ENCODE measurements around the gene FAM222B.

DNA sequence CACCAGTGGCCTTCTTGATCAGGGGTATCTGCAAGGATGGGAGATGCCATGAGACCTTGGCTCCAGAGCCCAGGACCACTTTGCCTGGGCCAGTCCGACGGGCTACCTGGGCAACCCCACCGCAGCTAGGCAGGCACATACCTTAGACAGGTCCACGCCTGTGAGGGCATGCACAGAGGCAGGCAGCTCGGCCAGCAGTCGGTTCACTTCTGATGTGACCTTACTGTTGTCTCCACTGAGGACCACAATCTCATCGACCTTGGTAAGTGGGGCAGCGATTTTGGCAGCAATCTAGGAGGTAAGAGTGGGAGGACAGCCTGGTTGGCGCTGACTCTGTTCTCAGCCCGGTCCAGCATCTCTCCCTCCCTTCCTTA lies 38.0 kb upstream of the FAM222B start:
- TF ChIP-seq, protein P1, sequence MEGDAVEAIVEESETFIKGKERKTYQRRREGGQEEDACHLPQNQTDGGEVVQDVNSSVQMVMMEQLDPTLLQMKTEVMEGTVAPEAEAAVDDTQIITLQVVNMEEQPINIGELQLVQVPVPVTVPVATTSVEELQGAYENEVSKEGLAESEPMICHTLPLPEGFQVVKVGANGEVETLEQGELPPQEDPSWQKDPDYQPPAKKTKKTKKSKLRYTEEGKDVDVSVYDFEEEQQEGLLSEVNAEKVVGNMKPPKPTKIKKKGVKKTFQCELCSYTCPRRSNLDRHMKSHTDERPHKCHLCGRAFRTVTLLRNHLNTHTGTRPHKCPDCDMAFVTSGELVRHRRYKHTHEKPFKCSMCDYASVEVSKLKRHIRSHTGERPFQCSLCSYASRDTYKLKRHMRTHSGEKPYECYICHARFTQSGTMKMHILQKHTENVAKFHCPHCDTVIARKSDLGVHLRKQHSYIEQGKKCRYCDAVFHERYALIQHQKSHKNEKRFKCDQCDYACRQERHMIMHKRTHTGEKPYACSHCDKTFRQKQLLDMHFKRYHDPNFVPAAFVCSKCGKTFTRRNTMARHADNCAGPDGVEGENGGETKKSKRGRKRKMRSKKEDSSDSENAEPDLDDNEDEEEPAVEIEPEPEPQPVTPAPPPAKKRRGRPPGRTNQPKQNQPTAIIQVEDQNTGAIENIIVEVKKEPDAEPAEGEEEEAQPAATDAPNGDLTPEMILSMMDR (IDR thresholded peaks at IDR 0.05), result no peak
- no peak for TF ChIP-seq EZH2 (IDR thresholded peaks at IDR 0.05)
